Esophagus squamous epithelium (tissue), 5 donors: ENCODE measurements around the gene LDLR. TPM values are rescaled to one million over a fixed set of nuclear protein-coding genes. Genes with fewer than 3 reads are reported as not detected.
"Not testable (repeated sequence)": the region's sequence is repeated elsewhere in the genome, so short reads cannot be mapped to it uniquely, and the experiment has no call there.

Source experiments
- DNase-seq: peaks from one replicate; lab custom pipeline; 2025; lab: John Stamatoyannopoulos, UW
- H3K27ac ChIP-seq, 4 donors: fragments of 200-600 bp; sonication (generic); one replicate each; pipeline ENCODE4 v1.5.1; 2016 to 2019; ENCODE audit warnings: mild to moderate bottlenecking in 1 of 4
- H3K27me3 ChIP-seq, 4 donors: fragments of 200-600 bp; sonication (generic); 1 replicate in 3 of 4; 2 replicates in 1 of 4; pipeline versions ENCODE4 v1.5.1 to v1.6.0; 2017 to 2021; ENCODE audit warnings: antibody characterized with exemption in 1 of 4
- H3K36me3 ChIP-seq, 3 donors: fragments of 200-600 bp; sonication (generic); one replicate each; pipeline ENCODE4 v1.5.1; 2016 to 2019
- H3K4me1 ChIP-seq, 3 donors: fragments of 200-600 bp; sonication (generic); one replicate each; pipeline ENCODE4 v1.5.1; 2017 to 2019
- H3K4me3 ChIP-seq, 4 donors: fragments of 200-600 bp; sonication (generic); 1 replicate in 3 of 4; 2 replicates in 1 of 4; pipeline ENCODE4 v1.5.1; 2016 to 2019; ENCODE audit warnings: mild to moderate bottlenecking in 2 of 4, moderate library complexity in 1 of 4
- H3K9me3 ChIP-seq, 3 donors: fragments of 200-600 bp; sonication (generic); one replicate each; pipeline ENCODE4 v1.5.1; 2016 to 2019
- POLR2A ChIP-seq, 4 donors: fragments of 450-650 bp; IDR thresholded peaks; one replicate each; pipeline ENCODE4 v1.6.1; 2017; ENCODE audit warnings: antibody characterized with exemption in 4 of 4, mild to moderate bottlenecking in 4 of 4, moderate library complexity in 3 of 4
- WGBS, 2 donors: methylation state at CpG; one replicate each; pipeline ENCODE4 v1.1.5; 2018; 5-methylcytosine and 5-hydroxymethylcytosine counted together
- intact Hi-C: fragments of 100-400 bp; cut with DNase I; formaldehyde crosslinking; loops from one replicate; pipeline ENCODE4 v1.15.0; 2022
- total RNA-seq, 4 donors: library from RNA; depleted of rRNA; stranded (reverse); fragments of >200 nt; gene quantifications; one replicate each; pipeline ENCODE4 v1.1.0, GENCODE V29; 2016
- TF ChIP-seq, protein P1 (sequence below), 6 experiments: fragments of 450-650 bp in 4 of 6; fragments of 200-600 bp in 2 of 6; sonication (generic) in 2 of 6; IDR thresholded peaks; one replicate each; pipeline ENCODE4 v1.5.1; 2016 to 2019; ENCODE audit warnings: antibody characterized with exemption in 6 of 6, mild to moderate bottlenecking in 4 of 6, moderate library complexity in 4 of 6
- donor health status: DM: yes; HTN: yes; CAD: no.

LDLR gene
- total RNA-seq, 4 donors from 2014 or later: 58.9 to 207 (median 149) TPM

DNA sequence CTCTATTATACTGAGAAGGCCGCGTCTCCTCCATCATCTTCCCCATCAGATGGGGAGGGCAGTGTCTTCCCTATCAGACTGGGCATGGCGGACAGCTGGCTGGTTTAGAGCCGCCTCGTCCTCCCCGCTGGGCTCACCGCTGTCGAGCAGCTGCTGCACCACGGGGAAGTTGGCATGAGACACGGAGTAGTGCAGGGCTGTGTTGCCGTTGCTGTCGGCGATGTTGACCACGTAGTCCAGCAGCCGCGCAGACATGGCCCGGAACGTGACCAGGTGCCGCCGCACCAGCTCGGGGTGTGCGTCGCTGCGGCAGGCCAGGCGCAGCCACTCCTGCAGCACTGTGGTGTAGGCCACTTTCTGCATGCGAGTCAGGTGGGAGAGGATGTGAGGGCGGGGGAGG lies 85.1 kb downstream of the LDLR start:
- DNase-seq: no peak
- peaks cover 0 to 26% (median under 1%) of the 10 kb centered on the region in 3 donors for H3K4me1 ChIP-seq
- TF ChIP-seq POLR2A (IDR thresholded peaks at IDR 0.05): no peak
- TF ChIP-seq, protein P1, sequence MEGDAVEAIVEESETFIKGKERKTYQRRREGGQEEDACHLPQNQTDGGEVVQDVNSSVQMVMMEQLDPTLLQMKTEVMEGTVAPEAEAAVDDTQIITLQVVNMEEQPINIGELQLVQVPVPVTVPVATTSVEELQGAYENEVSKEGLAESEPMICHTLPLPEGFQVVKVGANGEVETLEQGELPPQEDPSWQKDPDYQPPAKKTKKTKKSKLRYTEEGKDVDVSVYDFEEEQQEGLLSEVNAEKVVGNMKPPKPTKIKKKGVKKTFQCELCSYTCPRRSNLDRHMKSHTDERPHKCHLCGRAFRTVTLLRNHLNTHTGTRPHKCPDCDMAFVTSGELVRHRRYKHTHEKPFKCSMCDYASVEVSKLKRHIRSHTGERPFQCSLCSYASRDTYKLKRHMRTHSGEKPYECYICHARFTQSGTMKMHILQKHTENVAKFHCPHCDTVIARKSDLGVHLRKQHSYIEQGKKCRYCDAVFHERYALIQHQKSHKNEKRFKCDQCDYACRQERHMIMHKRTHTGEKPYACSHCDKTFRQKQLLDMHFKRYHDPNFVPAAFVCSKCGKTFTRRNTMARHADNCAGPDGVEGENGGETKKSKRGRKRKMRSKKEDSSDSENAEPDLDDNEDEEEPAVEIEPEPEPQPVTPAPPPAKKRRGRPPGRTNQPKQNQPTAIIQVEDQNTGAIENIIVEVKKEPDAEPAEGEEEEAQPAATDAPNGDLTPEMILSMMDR (IDR thresholded peaks at IDR 0.05): no peak
- H3K27me3 ChIP-seq: no peaks in the 10 kb centered on the region
- WGBS, 2 donors: 91 to 94% methylated on average over 4 to 13 of the region's 27 CpGs
- no peak overlapping the region for H3K27ac ChIP-seq
- no peaks in the 10 kb centered on the region for H3K9me3 ChIP-seq
- intact Hi-C loops: no loop called here
- H3K4me3 ChIP-seq: no peak overlapping the region
- peaks cover 18 to 91% (median 20%) of the 10 kb centered on the region in 3 donors for H3K36me3 ChIP-seq

- no peak for DNase-seq
- 80 to 90% methylated on average over 4 to 7 of the region's 7 CpGs for WGBS, 2 donors
- peaks cover 6 to 25% (median 11%) of the 10 kb centered on the region in 3 donors for H3K4me1 ChIP-seq
- intact Hi-C loops: no loop called here
- peaks cover 12 to 75% (median 18%) of the 10 kb centered on the region in 3 donors for H3K36me3 ChIP-seq
- peak overlapping the region in 1 of 4 donors; percentile 28 for H3K27ac ChIP-seq
- H3K4me3 ChIP-seq: no peak overlapping the region
- TF ChIP-seq POLR2A (IDR thresholded peaks at IDR 0.05): no peak
- TF ChIP-seq, protein P1 (IDR thresholded peaks at IDR 0.05): no peak
- H3K9me3 ChIP-seq: no peaks in the 10 kb centered on the region
- H3K27me3 ChIP-seq: no peaks in the 10 kb centered on the region
Observed at GRCh38 chr19:11175920-11176319, 86.7 kb downstream of the LDLR start.

GRCh38 chr19:11176466-11177193 lies 87.4 kb downstream of the LDLR start:
- Histone ChIP-seq H3K9me3 (no peaks in the 10 kb centered on the region), H3K27ac (no peak overlapping the region), H3K4me3 (no peak overlapping the region), H3K27me3 (no peaks in the 10 kb centered on the region), H3K4me1 (peaks cover 6 to 30% (median 11%) of the 10 kb centered on the region in 3 donors), H3K36me3 (peaks cover 12 to 70% (median 18%) of the 10 kb centered on the region in 3 donors)
- WGBS, 2 donors: 90 to 93% methylated on average over 16 to 18 of the region's 18 CpGs
- intact Hi-C loops: no loop called here
- DNase-seq: no peak
- TF ChIP-seq, protein P1 (IDR thresholded peaks at IDR 0.05): no peak
- no peak for TF ChIP-seq POLR2A (IDR thresholded peaks at IDR 0.05)

DNA sequence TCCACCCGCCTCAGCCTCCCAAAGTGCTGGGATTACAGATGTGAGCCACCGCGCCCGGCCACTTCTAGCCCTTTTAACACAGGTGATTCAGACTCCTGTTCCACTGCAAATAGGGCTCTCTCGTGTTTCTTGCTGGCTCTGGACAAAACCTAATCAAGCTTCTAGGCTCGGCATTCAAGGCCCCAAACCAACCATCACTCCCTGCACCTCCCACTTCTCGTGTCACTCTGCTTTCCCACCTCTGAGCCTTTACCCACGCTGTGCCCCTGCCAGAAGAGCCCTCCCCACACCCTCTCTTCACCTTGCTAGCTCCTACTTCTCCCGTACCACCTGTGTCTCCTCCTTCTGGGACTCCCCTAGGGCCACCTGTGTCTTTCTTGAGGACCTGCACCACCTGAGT lies 88.3 kb downstream of the LDLR start:
- peak overlapping the region in 2 of 4 donors; percentile 74 to 77 for H3K27ac ChIP-seq
- 81 to 82% methylated on average over 9 of the region's 9 CpGs for WGBS, 2 donors
- peaks cover 6 to 33% (median 11%) of the 10 kb centered on the region in 3 donors for H3K4me1 ChIP-seq
- no peak overlapping the region for H3K4me3 ChIP-seq
- peaks cover 12 to 63% (median 18%) of the 10 kb centered on the region in 3 donors for H3K36me3 ChIP-seq
- TF ChIP-seq, protein P1 (IDR thresholded peaks at IDR 0.05): no peak
- no peak for TF ChIP-seq POLR2A (IDR thresholded peaks at IDR 0.05)
- no peak for DNase-seq
- no peaks in the 10 kb centered on the region for H3K9me3 ChIP-seq
- no peaks in the 10 kb centered on the region for H3K27me3 ChIP-seq
- intact Hi-C loops: no loop called here

DNA sequence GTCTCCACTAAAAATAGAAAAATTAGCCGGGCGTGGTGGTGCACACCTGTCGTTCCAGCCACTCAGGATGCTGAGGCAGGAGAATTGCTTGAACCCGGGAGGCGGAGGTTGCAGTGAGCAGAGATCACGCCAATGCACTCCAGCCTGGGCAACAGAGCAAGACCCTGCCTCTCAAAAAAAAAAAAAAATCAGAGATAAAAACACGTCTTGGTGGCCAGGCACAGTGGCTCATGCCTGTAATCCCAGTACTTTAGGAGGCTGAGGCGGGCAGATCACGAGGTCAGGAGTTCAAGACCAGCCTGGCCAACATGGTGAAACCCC lies 89.8 kb downstream of the LDLR start:
- WGBS, 2 donors: 81 to 82% methylated on average over 2 to 6 of the region's 9 CpGs

More for the DNA sequence above, 89.8 kb downstream of the LDLR start:
- Histone ChIP-seq H3K27ac (peak overlapping the region in 3 of 4 donors; percentile 71 to 77 (median 74)), H3K4me1 (peaks cover 6 to 33% (median 11%) of the 10 kb centered on the region in 3 donors), H3K36me3 (peaks cover 9 to 60% (median 11%) of the 10 kb centered on the region in 3 donors)
- H3K9me3 ChIP-seq, intact Hi-C loops, H3K27me3 ChIP-seq, DNase-seq, H3K4me3 ChIP-seq: not testable (repeated sequence)
